RWPE2 (cell line): ENCODE data around the gene NECAB2.

ENCODE experiments used
- ATAC-seq: fragments of 200-7000 bp; cut with Tn5 transposase; 3 replicates; pipeline ENCODE4 v1.9.1; 2021; ENCODE audit warnings: low read depth
- DNase-seq: peaks from one replicate; pipeline ENCODE4 v3.0.0-alpha.2; 2020; ENCODE audit warnings: low spot score
- H3K27ac ChIP-seq: fragments of 450-650 bp; 2 replicates; pipeline ENCODE4 v1.5.1; 2017; ENCODE audit warnings: mild to moderate bottlenecking; ENCODE audit not compliant: poor library complexity, severe bottlenecking
- H3K27me3 ChIP-seq: fragments of 250-450 bp; sonication (Bioruptor Pico); 2 replicates; pipeline ENCODE4 v1.5.1; 2021; ENCODE audit warnings: mild to moderate bottlenecking, moderate library complexity; ENCODE audit not compliant: insufficient read depth, poor library complexity, severe bottlenecking
- H3K36me3 ChIP-seq: fragments of 250-450 bp; sonication (Bioruptor Pico); 2 replicates; pipeline ENCODE4 v1.5.1; 2020; ENCODE audit warnings: low read depth, mild to moderate bottlenecking, moderate library complexity
- H3K4me1 ChIP-seq: fragments of 250-450 bp; sonication (Bioruptor Pico); 2 replicates; pipeline ENCODE4 v1.5.1; 2021; ENCODE audit warnings: mild to moderate bottlenecking, moderate library complexity; ENCODE audit not compliant: insufficient read depth, poor library complexity, severe bottlenecking
- H3K4me3 ChIP-seq: fragments of 250-450 bp; sonication (Bioruptor Pico); 2 replicates; pipeline ENCODE4 v1.5.1; 2021; ENCODE audit warnings: mild to moderate bottlenecking, moderate library complexity; ENCODE audit not compliant: severe bottlenecking
- H3K9me3 ChIP-seq: fragments of 250-450 bp; sonication (Bioruptor Pico); 2 replicates; pipeline ENCODE4 v1.5.1; 2021; ENCODE audit warnings: mild to moderate bottlenecking, moderate library complexity; ENCODE audit not compliant: severe bottlenecking
- TF ChIP-seq, protein P1 (sequence below): fragments of 450-650 bp; IDR thresholded peaks from one replicate; pipeline ENCODE4 v1.5.1; 2017; ENCODE audit warnings: mild to moderate bottlenecking, moderate library complexity; ENCODE audit not compliant: poor library complexity, severe bottlenecking

The NECAB2 gene

DNA sequence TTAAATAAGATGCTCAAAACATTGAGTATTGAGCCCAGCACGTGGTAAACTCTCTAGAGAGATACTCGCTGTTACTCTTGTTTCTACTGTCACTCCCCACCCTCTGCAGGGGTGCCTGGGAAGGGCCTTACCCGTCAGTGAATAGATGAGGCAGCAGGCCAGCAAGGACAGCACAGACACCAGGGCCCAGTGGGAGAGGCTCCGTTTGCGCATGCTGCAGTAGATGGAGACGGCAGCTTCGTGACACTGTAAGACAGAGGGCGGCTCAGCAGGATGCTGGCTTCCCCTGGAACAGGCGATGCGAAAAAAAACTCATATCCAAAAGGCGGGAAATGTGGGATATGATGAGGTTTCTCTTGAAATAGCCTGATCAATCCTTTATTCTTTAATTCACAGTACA, 54.6 kb downstream of the NECAB2 start:
- H3K9me3 ChIP-seq = peaks cover 3% of the 10 kb centered on the region
- TF ChIP-seq, protein P1, sequence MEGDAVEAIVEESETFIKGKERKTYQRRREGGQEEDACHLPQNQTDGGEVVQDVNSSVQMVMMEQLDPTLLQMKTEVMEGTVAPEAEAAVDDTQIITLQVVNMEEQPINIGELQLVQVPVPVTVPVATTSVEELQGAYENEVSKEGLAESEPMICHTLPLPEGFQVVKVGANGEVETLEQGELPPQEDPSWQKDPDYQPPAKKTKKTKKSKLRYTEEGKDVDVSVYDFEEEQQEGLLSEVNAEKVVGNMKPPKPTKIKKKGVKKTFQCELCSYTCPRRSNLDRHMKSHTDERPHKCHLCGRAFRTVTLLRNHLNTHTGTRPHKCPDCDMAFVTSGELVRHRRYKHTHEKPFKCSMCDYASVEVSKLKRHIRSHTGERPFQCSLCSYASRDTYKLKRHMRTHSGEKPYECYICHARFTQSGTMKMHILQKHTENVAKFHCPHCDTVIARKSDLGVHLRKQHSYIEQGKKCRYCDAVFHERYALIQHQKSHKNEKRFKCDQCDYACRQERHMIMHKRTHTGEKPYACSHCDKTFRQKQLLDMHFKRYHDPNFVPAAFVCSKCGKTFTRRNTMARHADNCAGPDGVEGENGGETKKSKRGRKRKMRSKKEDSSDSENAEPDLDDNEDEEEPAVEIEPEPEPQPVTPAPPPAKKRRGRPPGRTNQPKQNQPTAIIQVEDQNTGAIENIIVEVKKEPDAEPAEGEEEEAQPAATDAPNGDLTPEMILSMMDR = no peak
- H3K27me3 ChIP-seq = no peaks in the 10 kb centered on the region
- no peak overlapping the region for H3K4me3 ChIP-seq
- ATAC-seq = no peak
- no peaks in the 10 kb centered on the region for H3K36me3 ChIP-seq
- no peak overlapping the region for H3K27ac ChIP-seq
- no peak for DNase-seq
- H3K4me1 ChIP-seq = peaks cover 21% of the 10 kb centered on the region

DNA sequence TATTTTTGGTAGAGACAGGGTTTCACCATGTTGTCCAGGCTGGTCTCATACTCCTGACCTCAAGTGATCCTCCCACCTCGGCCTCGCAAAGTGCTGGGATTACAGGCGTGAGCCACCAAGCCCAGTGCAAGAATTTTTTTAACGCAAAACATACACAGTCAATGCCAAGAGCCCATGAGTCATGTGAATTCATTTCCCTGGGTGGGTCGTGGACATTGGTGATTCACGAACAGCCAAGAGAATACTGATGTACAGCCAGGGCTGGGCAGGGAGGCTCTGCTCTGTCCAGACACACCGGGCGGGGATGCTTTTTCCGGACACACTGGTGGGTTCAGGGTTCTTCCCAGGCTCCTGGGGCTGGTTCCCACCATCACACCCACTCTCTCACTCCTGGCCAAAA, 56.8 kb downstream of the NECAB2 start:
- H3K4me1 ChIP-seq = peaks cover 21% of the 10 kb centered on the region
- TF ChIP-seq, protein P1 = no peak
- no peak overlapping the region for H3K4me3 ChIP-seq
- no peaks in the 10 kb centered on the region for H3K36me3 ChIP-seq
- H3K27me3 ChIP-seq = no peaks in the 10 kb centered on the region
- peak; percentile 97 for ATAC-seq
- peaks cover 3% of the 10 kb centered on the region for H3K9me3 ChIP-seq
- H3K27ac ChIP-seq = peak overlapping the region; percentile 55
- DNase-seq = no peak

DNA sequence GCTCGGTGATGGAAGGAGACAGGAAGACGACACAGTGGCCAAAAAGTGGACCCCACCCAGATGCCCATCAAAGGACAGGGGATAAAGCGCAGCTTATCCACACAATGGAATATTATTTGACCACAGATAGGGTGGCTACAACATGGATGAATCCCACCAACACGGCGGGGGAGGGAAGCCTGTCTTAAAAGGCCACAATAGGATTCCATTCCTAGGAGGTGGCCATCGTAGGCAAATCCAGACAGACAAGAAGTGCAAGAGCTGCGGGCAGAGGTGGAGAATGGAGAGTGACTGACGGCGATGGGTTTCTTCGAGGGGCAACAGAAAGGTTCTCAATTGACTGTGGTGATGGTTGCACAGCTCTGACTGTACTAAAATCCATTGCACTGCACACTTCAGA, 58.6 kb downstream of the NECAB2 start:
- ATAC-seq (no peak), DNase-seq (no peak)
- no peak overlapping the region for H3K27ac ChIP-seq
- TF ChIP-seq, protein P1 = no peak
- H3K36me3 ChIP-seq = no peaks in the 10 kb centered on the region
- H3K9me3 ChIP-seq = peaks cover 3% of the 10 kb centered on the region
- no peaks in the 10 kb centered on the region for H3K27me3 ChIP-seq
- peaks cover 21% of the 10 kb centered on the region for H3K4me1 ChIP-seq
- H3K4me3 ChIP-seq = no peak overlapping the region

DNA sequence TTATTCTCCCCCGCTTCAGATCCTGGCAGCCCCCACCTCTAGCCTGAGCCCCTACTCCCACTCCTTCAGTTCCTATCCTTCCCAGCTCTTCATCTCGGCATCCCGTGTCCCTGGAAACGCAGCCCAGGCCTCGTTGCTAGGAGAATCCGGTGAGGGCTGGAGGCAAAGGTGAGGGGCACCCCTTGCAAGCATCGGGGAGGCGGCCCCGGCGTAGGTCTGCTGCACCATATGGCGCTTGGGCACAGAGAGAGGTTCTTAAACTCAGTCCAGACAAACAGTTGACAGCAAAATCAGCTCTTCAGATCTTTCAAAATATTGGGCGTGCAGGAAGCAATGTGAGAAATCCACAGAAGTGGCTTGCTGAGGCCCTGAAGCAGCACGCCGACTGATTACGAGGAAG, 59.6 kb downstream of the NECAB2 start:
- peaks cover 3% of the 10 kb centered on the region for H3K9me3 ChIP-seq
- H3K27me3 ChIP-seq = no peaks in the 10 kb centered on the region
- H3K4me1 ChIP-seq = peaks cover 21% of the 10 kb centered on the region
- H3K4me3 ChIP-seq = no peak overlapping the region
- no peak for DNase-seq
- no peak overlapping the region for H3K27ac ChIP-seq
- no peaks in the 10 kb centered on the region for H3K36me3 ChIP-seq
- TF ChIP-seq, protein P1 = no peak
- no peak for ATAC-seq

DNA sequence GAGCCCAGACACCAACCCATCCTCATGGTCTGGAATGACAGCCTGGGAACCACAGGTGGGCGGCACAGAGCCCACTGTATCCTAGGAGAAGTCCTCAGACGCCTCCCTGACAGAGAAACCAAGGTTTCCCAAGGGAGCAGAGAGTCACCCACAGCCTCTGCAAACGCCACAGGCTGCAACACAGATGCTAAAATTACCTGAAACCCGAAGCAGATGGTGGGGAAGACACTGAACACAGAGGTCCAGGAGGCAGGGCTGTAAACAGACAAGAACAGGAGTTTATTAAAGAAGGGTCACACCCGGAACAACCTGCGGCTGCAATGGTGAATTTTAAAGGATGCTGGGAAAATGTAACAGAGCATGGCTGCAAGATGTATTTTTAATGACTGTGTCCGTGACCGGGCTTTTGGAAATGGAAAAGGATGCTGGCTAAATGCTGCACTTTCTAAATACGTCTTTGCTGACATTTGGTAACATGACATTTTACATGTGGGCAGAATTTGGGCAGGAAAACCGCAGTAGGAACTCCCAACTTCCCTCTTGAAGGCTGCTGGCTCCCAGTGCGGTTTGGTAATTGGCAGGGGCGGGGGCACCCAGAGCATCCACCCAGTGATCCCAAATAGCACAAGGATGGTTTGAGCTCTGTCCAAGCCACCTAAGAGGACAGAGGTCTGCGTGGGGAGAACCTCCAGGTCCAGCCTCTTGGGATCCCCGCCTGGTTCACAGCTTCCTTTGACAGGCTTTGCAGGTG, 61.4 kb downstream of the NECAB2 start:
- Histone ChIP-seq H3K27me3 (no peaks in the 10 kb centered on the region), H3K36me3 (no peaks in the 10 kb centered on the region), H3K4me1 (peaks cover 7% of the 10 kb centered on the region), H3K4me3 (no peak overlapping the region), H3K27ac (no peak overlapping the region), H3K9me3 (peaks cover 1% of the 10 kb centered on the region)
- no peak for ATAC-seq
- no peak for DNase-seq
- TF ChIP-seq, protein P1 = no peak
